Astrocyte (in vitro differentiated cells and primary cell): ENCODE data around the gene FUBP3.

Source experiments
- CTCF ChIP-seq: IDR thresholded peaks from 2 replicates; pipeline ENCODE4 v1.5.1; 2011; ENCODE audit warnings: low read depth, mild to moderate bottlenecking, inconsistent platforms, low read length, moderate library complexity; ENCODE audit not compliant: insufficient read depth
- EZH2 ChIP-seq: IDR thresholded peaks from 2 replicates; pipeline ENCODE4 v1.6.1; 2012; ENCODE audit warnings: mild to moderate bottlenecking, low read length, inconsistent platforms; ENCODE audit not compliant: insufficient read depth

GRCh38 chr9:130659699-130660248, 80.4 kb downstream of the FUBP3 start:
- TF ChIP-seq CTCF (no peak), EZH2 (peak; percentile 26)
